ENCODE results near the gene SEZ6. TPM values are rescaled to one million over a fixed set of nuclear protein-coding genes. Genes with fewer than 3 reads are reported as not detected.

SEZ6 gene
- total and polyA plus RNA-seq, 10 of the 15 experiments (the other 5 are each of a cell fraction or from before 2014, with no cell fraction given), result 0.05 to 0.87 (median 0.17) TPM; not detected in 4

DNA sequence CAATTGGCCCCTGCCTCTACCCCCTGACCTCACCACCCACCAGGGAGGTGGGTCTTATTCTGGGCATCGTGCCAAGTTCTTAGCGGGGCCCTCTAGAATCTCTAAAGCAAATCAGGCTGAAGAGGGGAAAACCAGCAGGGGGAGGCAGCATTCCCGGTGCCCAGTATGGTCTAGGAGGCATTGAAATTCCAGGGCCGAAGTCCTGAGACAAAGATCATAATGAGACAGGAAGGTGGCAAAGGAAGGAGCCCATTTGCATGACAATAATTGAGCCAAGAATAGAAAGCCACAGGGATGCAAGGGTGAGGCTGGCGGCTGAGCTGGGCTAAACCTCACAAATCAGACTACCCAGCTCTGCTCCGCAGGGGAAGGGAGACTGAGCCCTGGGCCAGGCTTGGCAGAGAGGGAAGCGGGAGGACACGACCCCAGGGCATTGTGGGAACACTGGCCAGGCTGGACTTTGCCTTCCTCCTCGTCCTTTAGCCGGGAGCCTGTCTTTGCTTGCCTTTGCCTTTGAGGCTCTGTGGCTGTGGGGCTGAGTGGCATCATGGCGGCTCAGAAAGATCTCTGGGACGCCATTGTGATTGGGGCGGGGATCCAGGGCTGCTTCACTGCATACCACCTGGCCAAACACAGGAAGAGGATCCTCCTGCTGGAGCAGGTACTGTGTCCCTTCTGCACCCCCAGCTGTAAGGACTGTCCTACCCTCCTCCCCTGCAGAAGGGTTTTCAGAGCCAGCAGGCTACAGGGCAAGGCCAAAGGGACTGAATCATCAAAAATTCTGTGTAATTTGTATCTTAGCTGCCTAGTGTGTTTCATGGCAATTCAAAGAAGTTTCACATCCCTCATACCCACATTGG lies 37.1 kb upstream of the SEZ6 start, which contains the start of gene PIPOX:
Gene PIPOX, plus strand, starts transcription at position 463 of the 860 bp plus-strand sequence. Its CDS starts 85 bp downstream, at position 548.
- Histone ChIP-seq H3K79me2 (ENCODE audit: control insufficient read depth, insufficient read depth, low read length) (no peaks in the 10 kb centered on the region), H3K36me3 (ENCODE audit: control insufficient read depth in 2 of 2, insufficient read depth in 2 of 2, low read length in 1 of 2) (no peaks in the 10 kb centered on the region), H3K4me2 (ENCODE audit: control insufficient read depth, insufficient read depth) (peak within 1 kb of the TSS; percentile 49), H3K4me1 (ENCODE audit: control insufficient read depth, insufficient read depth, low read length) (peaks cover 13% of the 10 kb centered on the region), H3K4me3 (no peak within 1 kb of the TSS), H3K27ac (ENCODE audit: control insufficient read depth, insufficient read depth) (no peak within 1 kb of the TSS), H3K9me3 (replicated peaks; ENCODE audit: control insufficient read depth, insufficient read depth, low read length) (no peaks in the 10 kb centered on the region), H4K20me1 (ENCODE audit: control insufficient read depth, insufficient read depth) (no peaks in the 10 kb centered on the region), H3K9ac (ENCODE audit: control insufficient read depth, insufficient read depth, low read length) (no peak within 1 kb of the TSS), H3K27me3 (replicated peaks in 1 of 2; ENCODE audit: control insufficient read depth in 2 of 2, insufficient read depth in 2 of 2, low read length in 1 of 2) (no peaks in the 10 kb centered on the region; a peak in 1 of 4 replicates), H2AFZ (ENCODE audit: control insufficient read depth, low read depth, low read length) (no peak within 1 kb of the TSS)
- CTCF ChIA-PET, result interaction anchor here (1.1 kb wide), 1 partner anchor 74 kb away, joined by 3 read pairs; no protein-coding TSS in a partner anchor
- 31% methylated on average over 10 of the region's 13 CpGs for WGBS (ENCODE audit: insufficient coverage, insufficient replicate concordance, low lambda C conversion rate, missing lambda C conversion rate)
- SMC1A ChIA-PET (ENCODE audit: uncharacterized antibody, unreplicated experiment), result interaction anchor here (1.1 kb wide), 1 partner anchor 78 kb away, joined by 4 read pairs; no protein-coding TSS in a partner anchor
- no TSS peak for BruUV-seq (replicated peaks)
- RAD21 ChIA-PET (ENCODE audit: unreplicated experiment), result interaction anchor here (0.5 to 1.5 kb wide), 2 partner anchors 77 to 305 kb away, joined by 3 to 5 read pairs; no protein-coding TSS in a partner anchor
- intact Hi-C loops (cut with micrococcal nuclease; ENCODE audit: unreplicated experiment), result no loop called here
- peak; percentile 30 for DNase-seq (ENCODE audit: low read depth, low spot score)
- in situ Hi-C loops (cut with MboI), result no loop called here
- peak; percentile 92 for ATAC-seq
- POLR2A ChIA-PET, result no interaction called here
- no peak for FAIRE-seq
- TF ChIP-seq SMARCA5 (IDR thresholded peaks at IDR 0.05) (0 out of 2 replicates have a peak, but pooled peaks have one; percentile 38), ZZZ3 (IDR thresholded peaks at IDR 0.05; ENCODE audit: control insufficient read depth, insufficient read length, low read depth) (no peak), LARP7 (IDR thresholded peaks at IDR 0.05) (0 out of 2 replicates have a peak, but pooled peaks have one; percentile 30), FOS (IDR thresholded peaks at IDR 0.05; ENCODE audit: borderline replicate concordance, extremely low read depth, insufficient read length) (no peak), RUNX3 (IDR thresholded peaks at IDR 0.05; ENCODE audit: low read length) (0 out of 2 replicates have a peak, but pooled peaks have one; percentile 18), JUND (IDR thresholded peaks at IDR 0.05; ENCODE audit: low read depth, low read length) (no peak), MEF2A (IDR thresholded peaks at IDR 0.05; ENCODE audit: insufficient read depth, low read depth, low read length) (no peak), TCF12 (IDR thresholded peaks at IDR 0.05; ENCODE audit: low read depth, low read length) (no peak), DPF2 (IDR thresholded peaks at IDR 0.05) (no peak), NFYB (IDR thresholded peaks at IDR 0.05; ENCODE audit: insufficient read depth, low read depth, low read length) (no peak), NR2F1 (conservative IDR thresholded peaks at IDR 0.05) (0 out of 2 replicates have a peak, but pooled peaks have one; percentile 11), PAX5 (IDR thresholded peaks at IDR 0.05; ENCODE audit: borderline replicate concordance, low read depth, low read length) (0 out of 2 replicates have a peak, but pooled peaks have one; percentile 24), RCOR1 (conservative IDR thresholded peaks at IDR 0.05; ENCODE audit: low read depth, low read length) (no peak), SMAD1 (IDR thresholded peaks at IDR 0.05; ENCODE audit: low read depth, partially characterized antibody) (peak; percentile 91)
- TF ChIP-seq, protein P1, sequence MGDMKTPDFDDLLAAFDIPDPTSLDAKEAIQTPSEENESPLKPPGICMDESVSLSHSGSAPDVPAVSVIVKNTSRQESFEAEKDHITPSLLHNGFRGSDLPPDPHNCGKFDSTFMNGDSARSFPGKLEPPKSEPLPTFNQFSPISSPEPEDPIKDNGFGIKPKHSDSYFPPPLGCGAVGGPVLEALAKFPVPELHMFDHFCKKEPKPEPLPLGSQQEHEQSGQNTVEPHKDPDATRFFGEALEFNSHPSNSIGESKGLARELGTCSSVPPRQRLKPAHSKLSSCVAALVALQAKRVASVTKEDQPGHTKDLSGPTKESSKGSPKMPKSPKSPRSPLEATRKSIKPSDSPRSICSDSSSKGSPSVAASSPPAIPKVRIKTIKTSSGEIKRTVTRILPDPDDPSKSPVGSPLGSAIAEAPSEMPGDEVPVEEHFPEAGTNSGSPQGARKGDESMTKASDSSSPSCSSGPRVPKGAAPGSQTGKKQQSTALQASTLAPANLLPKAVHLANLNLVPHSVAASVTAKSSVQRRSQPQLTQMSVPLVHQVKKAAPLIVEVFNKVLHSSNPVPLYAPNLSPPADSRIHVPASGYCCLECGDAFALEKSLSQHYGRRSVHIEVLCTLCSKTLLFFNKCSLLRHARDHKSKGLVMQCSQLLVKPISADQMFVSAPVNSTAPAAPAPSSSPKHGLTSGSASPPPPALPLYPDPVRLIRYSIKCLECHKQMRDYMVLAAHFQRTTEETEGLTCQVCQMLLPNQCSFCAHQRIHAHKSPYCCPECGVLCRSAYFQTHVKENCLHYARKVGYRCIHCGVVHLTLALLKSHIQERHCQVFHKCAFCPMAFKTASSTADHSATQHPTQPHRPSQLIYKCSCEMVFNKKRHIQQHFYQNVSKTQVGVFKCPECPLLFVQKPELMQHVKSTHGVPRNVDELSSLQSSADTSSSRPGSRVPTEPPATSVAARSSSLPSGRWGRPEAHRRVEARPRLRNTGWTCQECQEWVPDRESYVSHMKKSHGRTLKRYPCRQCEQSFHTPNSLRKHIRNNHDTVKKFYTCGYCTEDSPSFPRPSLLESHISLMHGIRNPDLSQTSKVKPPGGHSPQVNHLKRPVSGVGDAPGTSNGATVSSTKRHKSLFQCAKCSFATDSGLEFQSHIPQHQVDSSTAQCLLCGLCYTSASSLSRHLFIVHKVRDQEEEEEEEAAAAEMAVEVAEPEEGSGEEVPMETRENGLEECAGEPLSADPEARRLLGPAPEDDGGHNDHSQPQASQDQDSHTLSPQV (IDR thresholded peaks at IDR 0.05), result no peak
- TF ChIP-seq, protein P2, sequence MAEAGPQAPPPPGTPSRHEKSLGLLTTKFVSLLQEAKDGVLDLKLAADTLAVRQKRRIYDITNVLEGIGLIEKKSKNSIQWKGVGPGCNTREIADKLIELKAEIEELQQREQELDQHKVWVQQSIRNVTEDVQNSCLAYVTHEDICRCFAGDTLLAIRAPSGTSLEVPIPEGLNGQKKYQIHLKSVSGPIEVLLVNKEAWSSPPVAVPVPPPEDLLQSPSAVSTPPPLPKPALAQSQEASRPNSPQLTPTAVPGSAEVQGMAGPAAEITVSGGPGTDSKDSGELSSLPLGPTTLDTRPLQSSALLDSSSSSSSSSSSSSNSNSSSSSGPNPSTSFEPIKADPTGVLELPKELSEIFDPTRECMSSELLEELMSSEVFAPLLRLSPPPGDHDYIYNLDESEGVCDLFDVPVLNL (IDR thresholded peaks at IDR 0.05; ENCODE audit: low read depth, low read length), result no peak

Measured in GM12878 (cell line).